BJ (cell line): ENCODE results near the gene FMN2. TPM values are rescaled to one million over a fixed set of nuclear protein-coding genes. Genes with fewer than 3 reads are reported as not detected.
A peak's percentile ranks its signal among the peaks of the same experiment; 100 is the strongest.

Experiments
- CTCF ChIA-PET: fragments of 350-600 bp; formaldehyde crosslinking; extraction: SDS; loops from one replicate; lab custom pipeline; 2021; ENCODE audit warnings: antibody characterized with exemption, inconsistent platforms; lab: Yijun Ruan, JAX
- POLR2A ChIA-PET: fragments of 300-600 bp; sonication (Branson Sonifier 250); formaldehyde crosslinking; extraction: SDS; loops from one replicate; lab custom pipeline; 2021; ENCODE audit warnings: antibody characterized with exemption; lab: Charles Lee
- DNase-seq: peaks from one replicate; pipeline ENCODE4 v3.0.0-alpha.2; 2011; ENCODE audit warnings: low read depth
- H3K27me3 ChIP-seq: 2 replicates; pipeline ENCODE4 v1.6.0; 2011; ENCODE audit warnings: low read length; ENCODE audit not compliant: control insufficient read depth, insufficient read depth
- H3K36me3 ChIP-seq: 2 replicates; pipeline ENCODE4 v1.5.1; 2011; ENCODE audit warnings: low read length; ENCODE audit not compliant: control insufficient read depth, insufficient read depth
- H3K4me3 ChIP-seq: 2 replicates; pipeline ENCODE4 v1.5.1; 2011; ENCODE audit warnings: low read depth, mild to moderate bottlenecking, control low read depth, low read length
- CTCF ChIP-seq: IDR thresholded peaks from 2 replicates; pipeline ENCODE4 v1.5.1; 2011; ENCODE audit warnings: low read depth, mild to moderate bottlenecking, control low read depth, inconsistent platforms, low read length, moderate library complexity; ENCODE audit not compliant: insufficient read depth
- polyA plus RNA-seq: library from polyadenylated mRNA; depleted of rRNA; stranded (reverse); fragments of >200 nt; gene quantifications from 2 replicates; pipeline ENCODE4 v1.2.3, GENCODE V29; 2011

The FMN2 gene
- polyA plus RNA-seq, 1 experiment: 14.6 TPM

GRCh38 chr1:240128366-240128765 is 36.7 kb downstream of the FMN2 start:
- no peak for TF ChIP-seq CTCF
- ChIA-PET CTCF (interaction anchor here (0.9 to 3.8 kb wide), 4 partner anchors 15 to 37 kb away, joined by 3 to 17 read pairs (median 4); partner anchors contain the start of gene FMN2), POLR2A (no interaction called here)
- peaks cover 2% of the 10 kb centered on the region for H3K36me3 ChIP-seq
- no peaks in the 10 kb centered on the region for H3K27me3 ChIP-seq
- no peak overlapping the region for H3K4me3 ChIP-seq
- DNase-seq: no peak

GRCh38 chr1:240134113-240134512 is 42.4 kb downstream of the FMN2 start:
- no peak for TF ChIP-seq CTCF
- ChIA-PET POLR2A (no interaction called here), CTCF (interaction anchor here (1.2 kb wide), 1 partner anchor 105 kb away, joined by 4 read pairs; no protein-coding TSS in a partner anchor)
- no peak for DNase-seq
- Histone ChIP-seq H3K4me3 (no peak overlapping the region), H3K27me3 (no peaks in the 10 kb centered on the region), H3K36me3 (peaks cover 2% of the 10 kb centered on the region)

GRCh38 chr1:240134596-240134995 is 42.9 kb downstream of the FMN2 start:
- Histone ChIP-seq H3K27me3 (no peaks in the 10 kb centered on the region), H3K36me3 (peaks cover 2% of the 10 kb centered on the region), H3K4me3 (no peak overlapping the region)
- ChIA-PET POLR2A (interaction anchor here (0.7 kb wide), 1 partner anchor 19 kb away, joined by 3 read pairs; no protein-coding TSS in a partner anchor), CTCF (interaction anchor here (1.2 kb wide), 1 partner anchor 105 kb away, joined by 4 read pairs; no protein-coding TSS in a partner anchor)
- no peak for TF ChIP-seq CTCF
- peak; percentile 41 for DNase-seq

- peak; percentile 43 for DNase-seq
- TF ChIP-seq CTCF: no peak
- Histone ChIP-seq H3K4me3 (no peak overlapping the region), H3K27me3 (no peaks in the 10 kb centered on the region), H3K36me3 (no peaks in the 10 kb centered on the region)
- CTCF ChIA-PET: interaction anchor here (0.6 to 1.0 kb wide), 2 partner anchors 14 to 128 kb away, joined by 3 to 5 read pairs; no protein-coding TSS in a partner anchor
- POLR2A ChIA-PET: no interaction called here
Measured at GRCh38 chr1:240136402-240136801, 44.7 kb downstream of the FMN2 start.

GRCh38 chr1:240138867-240139266 is 47.2 kb downstream of the FMN2 start:
- ChIA-PET POLR2A (no interaction called here), CTCF (interaction anchor here (0.6 to 3.9 kb wide), 2 partner anchors 11 to 553 kb away, joined by 6 to 12 read pairs; no protein-coding TSS in a partner anchor)
- Histone ChIP-seq H3K27me3 (no peaks in the 10 kb centered on the region), H3K36me3 (peaks cover 6% of the 10 kb centered on the region), H3K4me3 (no peak overlapping the region)
- no peak for TF ChIP-seq CTCF
- no peak for DNase-seq
